Lung microvascular endothelial cell (primary cell): ENCODE measurements around the gene LEPR. TPM values are rescaled to one million over a fixed set of nuclear protein-coding genes. Genes with fewer than 3 reads are reported as not detected.

Experiments
- total RNA-seq: library from RNA; depleted of rRNA; stranded (reverse); fragments of >200 nt; gene quantifications from 2 replicates; pipeline ENCODE4 v1.2.1, GENCODE V29; 2014

The LEPR gene
- total RNA-seq, 1 donor from 2014 or later: 34.3 TPM

Other genes starting within 250 kb of the LEPR start
- 2.8 and 7.7 TPM in 2 replicates for gene DNAJC6, start 111.1 kb upstream of the LEPR start, total RNA-seq
- 44.7 and 57.3 TPM in 2 replicates for gene LEPROT, start within 50 bp of the LEPR start, total RNA-seq